ENCODE measurements around the gene RTN4RL1.

RTN4RL1 gene

GRCh38 chr17:2012499-2012898 is 12.6 kb downstream of the RTN4RL1 start:
- no peak for DNase-seq (ENCODE audit: low read depth, low spot score)
- TF ChIP-seq, protein P1, sequence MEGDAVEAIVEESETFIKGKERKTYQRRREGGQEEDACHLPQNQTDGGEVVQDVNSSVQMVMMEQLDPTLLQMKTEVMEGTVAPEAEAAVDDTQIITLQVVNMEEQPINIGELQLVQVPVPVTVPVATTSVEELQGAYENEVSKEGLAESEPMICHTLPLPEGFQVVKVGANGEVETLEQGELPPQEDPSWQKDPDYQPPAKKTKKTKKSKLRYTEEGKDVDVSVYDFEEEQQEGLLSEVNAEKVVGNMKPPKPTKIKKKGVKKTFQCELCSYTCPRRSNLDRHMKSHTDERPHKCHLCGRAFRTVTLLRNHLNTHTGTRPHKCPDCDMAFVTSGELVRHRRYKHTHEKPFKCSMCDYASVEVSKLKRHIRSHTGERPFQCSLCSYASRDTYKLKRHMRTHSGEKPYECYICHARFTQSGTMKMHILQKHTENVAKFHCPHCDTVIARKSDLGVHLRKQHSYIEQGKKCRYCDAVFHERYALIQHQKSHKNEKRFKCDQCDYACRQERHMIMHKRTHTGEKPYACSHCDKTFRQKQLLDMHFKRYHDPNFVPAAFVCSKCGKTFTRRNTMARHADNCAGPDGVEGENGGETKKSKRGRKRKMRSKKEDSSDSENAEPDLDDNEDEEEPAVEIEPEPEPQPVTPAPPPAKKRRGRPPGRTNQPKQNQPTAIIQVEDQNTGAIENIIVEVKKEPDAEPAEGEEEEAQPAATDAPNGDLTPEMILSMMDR (IDR thresholded peaks at IDR 0.05; ENCODE audit: low read depth, low read length): no peak
- in situ Hi-C loops (cut with HindIII; ENCODE audit: low sequenced_read_pairs): no loop called here
- no peak overlapping the region for H3K4me3 ChIP-seq (ENCODE audit: low read depth, low read length)

GRCh38 chr17:2011411-2012371 is 13.4 kb downstream of the RTN4RL1 start:
- TF ChIP-seq, protein P1 (IDR thresholded peaks at IDR 0.05; ENCODE audit: low read depth, low read length): no peak
- H3K4me3 ChIP-seq (ENCODE audit: low read depth, low read length): no peak overlapping the region
- in situ Hi-C loops (cut with HindIII; ENCODE audit: low sequenced_read_pairs): no loop called here
- peak; percentile 66 for DNase-seq (ENCODE audit: low read depth, low spot score)

DNA sequence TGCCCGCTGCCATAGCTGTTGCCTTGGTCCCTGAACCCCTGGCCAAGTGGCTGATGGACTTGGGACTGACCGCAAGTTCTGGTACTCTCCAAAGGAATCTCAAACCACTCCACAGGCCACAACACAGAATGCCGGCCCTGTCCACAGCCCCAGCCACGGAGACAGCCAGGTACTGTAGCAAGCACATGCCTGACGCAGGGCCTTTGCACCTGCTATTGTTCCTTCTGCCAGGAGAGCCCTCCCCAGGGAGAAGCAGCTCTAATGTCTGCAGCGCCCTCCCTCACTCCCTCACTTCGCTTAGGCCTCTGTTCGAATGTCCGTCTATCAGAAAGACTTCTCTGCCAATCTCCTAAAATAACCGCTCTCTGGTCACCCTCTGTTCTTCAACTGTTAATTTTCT is 15.4 kb downstream of the RTN4RL1 start:
- in situ Hi-C loops (cut with HindIII; ENCODE audit: low sequenced_read_pairs): no loop called here
- no peak overlapping the region for H3K4me3 ChIP-seq (ENCODE audit: low read depth, low read length)
- TF ChIP-seq, protein P1 (IDR thresholded peaks at IDR 0.05; ENCODE audit: low read depth, low read length): no peak
- no peak for DNase-seq (ENCODE audit: low read depth, low spot score)

DNA sequence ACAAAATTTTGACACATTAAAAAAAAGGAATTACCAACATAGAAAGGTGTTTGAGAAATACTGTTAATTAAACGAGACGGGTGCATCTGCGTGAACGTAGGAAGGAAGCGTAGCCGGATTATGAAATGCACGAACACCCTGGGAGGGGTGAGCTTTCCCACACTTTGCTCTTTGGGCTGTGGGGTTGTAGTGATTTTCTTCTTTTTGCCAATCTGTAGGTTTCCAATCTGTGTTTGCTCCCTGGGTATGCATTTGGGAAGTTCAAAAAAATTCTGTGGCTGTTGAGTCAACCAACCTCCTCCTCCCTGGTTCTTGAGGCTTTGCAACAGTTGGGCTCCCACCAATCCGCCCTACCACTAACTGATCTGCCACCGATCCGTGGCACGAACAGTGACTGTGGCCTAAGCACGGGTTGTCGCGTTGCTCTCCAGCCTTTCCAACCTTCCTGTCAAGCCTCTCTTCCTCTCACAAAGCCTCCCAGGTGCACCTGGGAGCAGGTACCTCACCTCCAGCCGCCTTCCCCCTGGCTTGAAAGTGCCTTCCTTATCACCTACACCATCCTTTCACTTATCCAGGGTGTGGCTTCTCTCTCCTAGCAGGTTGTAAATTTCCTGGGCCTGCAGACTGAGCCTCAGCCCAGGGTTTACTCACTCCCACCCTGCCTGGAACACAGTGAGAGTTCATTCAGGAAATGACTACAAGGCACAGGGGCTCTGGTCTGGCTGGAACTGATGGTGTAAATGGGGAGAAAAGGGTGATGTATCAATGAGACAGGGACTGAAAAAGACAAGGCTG is 16.6 kb downstream of the RTN4RL1 start:
- no peak for DNase-seq (ENCODE audit: low read depth, low spot score)
- H3K4me3 ChIP-seq (ENCODE audit: low read depth, low read length): no peak overlapping the region
- TF ChIP-seq, protein P1 (IDR thresholded peaks at IDR 0.05; ENCODE audit: low read depth, low read length): no peak
- in situ Hi-C loops (cut with HindIII; ENCODE audit: low sequenced_read_pairs): no loop called here

GRCh38 chr17:2004435-2004952 is 20.6 kb downstream of the RTN4RL1 start:
- TF ChIP-seq, protein P1 (IDR thresholded peaks at IDR 0.05; ENCODE audit: low read depth, low read length): no peak
- in situ Hi-C loops (cut with HindIII; ENCODE audit: low sequenced_read_pairs): no loop called here
- no peak overlapping the region for H3K4me3 ChIP-seq (ENCODE audit: low read depth, low read length)
- no peak for DNase-seq (ENCODE audit: low read depth, low spot score)

DNA sequence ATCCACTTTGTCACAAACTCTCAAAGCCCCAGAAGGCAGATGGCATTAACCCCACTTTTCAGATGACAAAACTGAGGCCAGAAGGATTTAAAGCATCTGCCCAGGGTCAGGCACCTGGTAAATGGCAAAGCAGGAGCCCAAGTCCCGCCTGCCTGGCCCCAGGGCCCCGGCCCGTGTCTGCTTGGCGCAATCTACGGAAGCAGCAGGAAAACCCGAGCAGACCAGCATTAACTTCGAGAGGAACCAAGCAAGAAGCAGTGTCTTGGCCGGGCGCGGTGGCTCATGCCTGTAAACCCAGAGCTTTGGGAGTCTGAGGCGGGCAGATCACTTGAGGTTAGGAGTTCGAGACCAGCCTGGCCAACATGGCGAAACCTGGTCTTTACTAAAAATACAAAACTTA is 21.6 kb downstream of the RTN4RL1 start:
- TF ChIP-seq, protein P1 (IDR thresholded peaks at IDR 0.05; ENCODE audit: low read depth, low read length): no peak
- DNase-seq (ENCODE audit: low read depth, low spot score): no peak
- H3K4me3 ChIP-seq (ENCODE audit: low read depth, low read length): no peak overlapping the region
- in situ Hi-C loops (cut with HindIII; ENCODE audit: low sequenced_read_pairs): no loop called here
